SK-N-DZ (cell line): ENCODE results near the gene PCSK5.

ENCODE experiments used
- DNase-seq: peaks from one replicate; pipeline ENCODE4 v3.0.0-alpha.2; 2015; ENCODE audit warnings: low spot score

Gene PCSK5

GRCh38 chr9:76004526-76004925 lies 114.1 kb downstream of the PCSK5 start:
- no peak for DNase-seq

- no peak for DNase-seq
Observed at GRCh38 chr9:76007935-76008334, 117.5 kb downstream of the PCSK5 start.

DNA sequence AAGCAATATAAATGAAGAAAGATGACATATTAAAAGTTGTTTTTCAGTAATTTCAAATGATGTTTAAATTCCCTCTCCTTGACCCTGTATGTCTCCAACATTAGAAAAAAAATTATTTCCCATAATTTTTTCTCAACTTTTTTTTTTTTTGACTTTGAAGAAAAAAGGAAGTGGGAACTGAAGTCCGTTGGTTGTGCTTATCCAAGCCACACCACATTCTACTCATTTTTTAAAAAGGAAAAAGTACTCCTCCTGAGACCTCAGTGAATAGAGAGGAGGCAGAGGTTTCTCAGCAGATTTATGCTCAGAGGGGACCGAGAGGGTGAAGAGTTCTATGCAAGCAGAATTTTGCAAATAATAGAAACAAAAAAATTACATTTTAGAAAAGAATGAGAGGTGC lies 123.3 kb downstream of the PCSK5 start:
- DNase-seq, result no peak

- no peak for DNase-seq
Observed at GRCh38 chr9:76018235-76018634, 127.8 kb downstream of the PCSK5 start.

- no peak for DNase-seq
Observed at GRCh38 chr9:76018761-76019160, 128.3 kb downstream of the PCSK5 start.

GRCh38 chr9:76020652-76021051 lies 130.2 kb downstream of the PCSK5 start:
- DNase-seq, result no peak

- DNase-seq, result no peak
Observed at GRCh38 chr9:76022317-76022716, 131.8 kb downstream of the PCSK5 start.

DNA sequence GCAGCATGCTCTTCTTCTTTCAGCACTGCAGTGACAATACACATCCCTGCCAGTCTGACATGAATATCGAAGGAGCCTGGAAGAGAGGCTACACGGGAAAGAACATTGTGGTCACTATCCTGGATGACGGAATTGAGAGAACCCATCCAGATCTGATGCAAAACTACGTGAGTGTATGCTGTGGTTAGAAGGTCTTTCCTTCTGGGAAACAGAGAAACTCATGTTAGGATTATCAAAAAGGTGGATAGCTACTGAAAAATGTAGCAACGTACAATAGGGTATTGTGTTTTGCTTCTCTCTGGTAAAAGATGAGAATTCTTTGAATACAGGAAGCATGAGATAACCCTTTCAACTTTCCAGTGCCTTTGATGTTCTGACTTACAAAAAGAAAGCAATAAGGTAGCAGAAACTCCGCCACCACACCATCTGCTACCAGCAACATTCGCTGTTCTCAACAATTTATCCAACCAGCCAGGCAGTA lies 133.3 kb downstream of the PCSK5 start:
- no peak for DNase-seq

DNA sequence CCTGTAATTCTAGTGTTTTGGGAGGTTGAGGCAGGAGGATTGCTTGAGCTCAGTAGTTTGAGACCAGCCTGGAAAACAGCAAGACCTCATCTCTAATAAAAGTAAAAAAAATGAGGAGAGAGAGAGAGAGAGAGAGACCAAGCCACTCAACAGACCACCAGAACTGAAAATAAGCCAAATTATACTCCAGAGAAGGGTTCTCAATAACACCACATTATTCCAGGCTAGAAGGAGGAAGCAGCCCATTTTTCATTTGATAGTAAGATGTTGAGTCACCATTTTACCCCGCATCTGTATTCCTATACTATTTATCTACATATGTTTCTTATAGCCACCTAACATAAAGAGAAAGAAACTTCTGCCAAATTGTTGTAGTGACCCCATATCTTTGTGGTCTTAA lies 134.8 kb downstream of the PCSK5 start:
- DNase-seq, result no peak

- no peak for DNase-seq
Observed at GRCh38 chr9:76026796-76027195, 136.3 kb downstream of the PCSK5 start.

DNA sequence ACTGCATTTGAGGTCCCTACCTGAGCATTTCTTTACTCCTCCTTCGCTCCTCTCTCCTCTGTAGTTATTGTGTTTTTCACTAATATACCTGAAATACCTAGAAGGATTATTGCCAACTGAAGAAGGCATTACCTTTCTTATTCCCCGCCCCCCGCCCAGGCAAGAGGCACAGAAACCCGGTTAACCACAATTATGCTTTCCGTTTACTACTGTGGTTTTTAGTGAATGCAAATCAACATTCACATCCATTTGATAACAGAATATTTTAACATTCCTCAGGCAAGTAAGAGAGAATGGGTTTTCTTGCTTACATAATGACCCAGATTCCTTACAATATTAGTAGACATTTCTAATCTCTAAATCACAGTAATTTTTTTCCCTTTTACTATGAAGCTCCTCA lies 136.9 kb downstream of the PCSK5 start:
- no peak for DNase-seq

- no peak for DNase-seq
Observed at GRCh38 chr9:76027861-76028260, 137.4 kb downstream of the PCSK5 start.

GRCh38 chr9:76032038-76032796 lies 141.7 kb downstream of the PCSK5 start:
- DNase-seq, result no peak

DNA sequence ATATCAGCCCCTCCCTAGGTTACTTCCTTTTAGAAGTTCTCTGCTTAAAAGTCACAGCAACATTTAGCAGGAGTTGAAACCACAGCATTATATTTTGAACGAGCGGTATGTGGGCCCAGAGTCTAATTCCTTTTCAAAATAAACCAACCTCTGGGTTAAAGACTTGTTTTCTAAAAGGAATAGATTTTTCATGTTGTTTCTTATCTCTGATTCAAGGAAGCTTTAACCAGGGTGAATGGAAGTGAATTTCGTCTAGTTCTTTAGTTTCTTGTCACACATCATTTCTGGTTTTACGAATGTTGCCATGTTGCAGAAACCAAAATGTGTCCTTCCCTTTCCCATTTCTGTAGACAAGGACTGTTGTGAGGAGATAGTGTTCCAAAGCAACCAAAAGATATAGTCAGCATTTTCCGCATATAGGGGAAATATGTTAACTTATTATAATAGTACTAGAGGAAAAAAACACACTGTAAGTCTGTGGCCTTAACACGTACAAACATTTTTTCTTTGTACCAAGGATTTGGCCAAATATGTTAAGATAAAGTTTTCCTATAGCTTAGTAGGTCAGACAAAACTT lies 142.4 kb downstream of the PCSK5 start:
- DNase-seq, result no peak

- no peak for DNase-seq
Observed at GRCh38 chr9:76034049-76034448, 143.6 kb downstream of the PCSK5 start.

GRCh38 chr9:76036762-76037161 lies 146.3 kb downstream of the PCSK5 start:
- DNase-seq, result no peak

GRCh38 chr9:76037587-76038225 lies 147.2 kb downstream of the PCSK5 start:
- DNase-seq, result no peak

DNA sequence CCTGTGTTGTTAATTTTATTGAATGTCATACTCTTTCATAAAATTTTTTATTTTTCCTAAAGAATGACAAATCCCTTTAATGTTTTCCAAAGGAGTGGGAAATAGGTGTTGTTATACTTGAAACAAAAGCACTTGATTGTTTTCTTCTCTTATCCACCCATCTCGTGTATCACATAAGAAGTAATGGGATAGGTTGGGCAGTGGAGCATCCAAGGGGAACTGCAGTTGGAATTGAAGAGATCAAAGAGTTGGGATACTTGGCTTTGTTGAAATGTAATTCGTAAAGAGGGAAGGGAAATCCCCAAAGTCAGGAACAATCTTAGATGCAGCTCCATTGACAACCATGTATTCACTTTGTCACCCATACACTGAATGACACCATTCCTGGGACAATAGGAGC lies 148.0 kb downstream of the PCSK5 start:
- no peak for DNase-seq

DNA sequence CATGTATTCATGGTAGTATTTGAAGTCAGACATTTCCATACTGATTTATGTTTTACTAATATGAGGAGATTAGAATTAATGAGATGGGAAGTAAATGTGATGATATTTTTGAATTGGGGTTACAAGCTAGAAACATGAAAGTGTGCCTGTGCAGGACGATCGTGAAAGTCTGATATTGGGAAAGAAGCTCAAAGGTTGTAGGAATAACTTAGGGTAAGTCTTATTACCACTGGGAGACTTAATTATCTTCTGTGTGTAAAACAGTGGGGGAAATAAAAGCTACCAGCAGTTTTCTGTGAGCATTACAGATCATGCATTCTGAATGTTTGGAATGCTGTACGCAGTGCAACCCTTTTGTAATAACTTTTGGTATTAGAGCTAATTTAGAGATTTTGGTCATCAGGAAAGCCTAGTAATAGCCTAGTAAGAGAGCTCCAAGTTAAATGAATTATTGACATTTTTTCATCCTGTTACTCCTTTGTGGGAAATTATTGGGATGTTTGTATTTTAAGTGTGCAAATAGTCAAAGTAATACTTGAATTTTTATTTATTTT lies 153.9 kb downstream of the PCSK5 start:
- DNase-seq, result no peak

- no peak for DNase-seq
Observed at GRCh38 chr9:76045221-76045620, 154.7 kb downstream of the PCSK5 start.

DNA sequence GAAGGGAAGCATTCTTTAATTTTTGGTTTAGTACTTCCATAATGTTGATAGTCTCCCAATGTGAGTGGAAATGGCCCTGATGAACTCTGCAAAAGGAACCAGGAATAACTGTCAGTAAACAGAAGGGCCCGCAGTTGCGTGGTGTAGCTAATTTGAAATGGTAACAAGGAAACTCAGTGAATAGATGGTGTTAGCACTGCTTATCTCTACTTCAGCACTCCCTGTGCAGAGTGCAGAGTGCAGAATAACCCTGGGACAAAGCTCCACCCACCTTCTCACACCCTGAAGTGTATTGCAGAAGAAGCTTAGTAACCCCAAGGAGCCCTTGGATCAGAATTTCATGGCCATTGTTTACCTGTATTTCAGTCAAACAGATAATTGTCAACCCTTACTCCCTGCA lies 158.9 kb downstream of the PCSK5 start:
- DNase-seq, result no peak

DNA sequence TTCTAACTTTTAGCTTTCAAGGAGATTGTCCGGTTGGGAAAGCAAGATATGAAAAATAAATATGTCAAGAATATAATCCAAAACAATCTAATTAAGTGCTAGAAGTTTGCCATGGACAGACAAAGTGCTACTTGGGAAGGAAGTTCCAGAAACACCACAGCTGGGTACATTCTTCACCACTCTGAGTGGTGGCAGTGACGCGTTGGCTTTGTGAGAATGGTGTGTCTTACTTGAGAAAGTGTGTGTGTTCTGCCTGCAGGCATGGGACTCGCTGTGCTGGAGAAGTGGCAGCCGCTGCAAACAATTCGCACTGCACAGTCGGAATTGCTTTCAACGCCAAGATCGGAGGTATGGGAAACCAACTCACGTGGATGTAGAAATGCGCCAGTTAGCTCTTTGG lies 177.2 kb downstream of the PCSK5 start:
- DNase-seq, result no peak

DNA sequence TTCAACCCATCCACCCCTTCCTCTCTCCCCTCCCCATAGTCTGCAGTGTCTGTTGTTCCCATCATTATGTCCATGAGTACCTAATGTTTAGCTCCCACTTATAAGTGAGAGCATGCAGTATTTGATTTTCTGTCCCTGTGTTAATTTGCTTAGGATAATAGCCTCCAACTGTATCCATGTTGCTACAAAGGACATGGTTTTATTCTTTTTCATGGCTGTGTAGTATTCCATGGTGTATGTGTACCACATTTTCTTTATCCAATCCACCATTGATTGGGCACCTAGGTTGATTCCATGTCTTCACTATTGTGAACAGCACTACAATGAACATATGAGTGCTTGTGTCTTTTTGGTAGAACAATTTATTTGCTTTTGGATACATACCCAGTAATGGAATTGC lies 187.1 kb downstream of the PCSK5 start:
- no peak for DNase-seq
